HepG2 (cell line): ENCODE results near the gene DHX8. TPM values are rescaled to one million over a fixed set of nuclear protein-coding genes. Genes with fewer than 3 reads are reported as not detected.

Experiments used
- ELF3 ChIP-seq: IDR thresholded peaks from 2 replicates; pipeline ENCODE4 v1.6.1; 2016; ENCODE audit warnings: missing genetic modification reagents, missing compliant biosample characterization
- ETV6 ChIP-seq: sonication (generic); formaldehyde crosslinking; conservative IDR thresholded peaks from 2 replicates; pipeline ENCODE4 v1.4.0; 2020; ENCODE audit warnings: missing genetic modification reagents
- GATAD1 ChIP-seq: IDR thresholded peaks from 2 replicates; pipeline ENCODE4 v1.6.1; 2016; ENCODE audit warnings: missing genetic modification reagents, missing compliant biosample characterization
- HNRNPUL1 ChIP-seq: fragments of 200-400 bp; formaldehyde crosslinking; IDR thresholded peaks from 2 replicates; pipeline ENCODE4 v1.6.1; 2017; ENCODE audit warnings: low read depth, mild to moderate bottlenecking, low read length, moderate library complexity
- MBNL3 ChIP-seq: fragments of 250-450 bp; sonication (Bioruptor Pico); conservative IDR thresholded peaks from 2 replicates; pipeline ENCODE4 v1.8.0; 2022; ENCODE audit warnings: mild to moderate bottlenecking, inconsistent platforms
- NFYB ChIP-seq: sonication (generic); formaldehyde crosslinking; IDR thresholded peaks from 2 replicates; pipeline ENCODE4 v1.4.0; 2020; ENCODE audit warnings: missing genetic modification reagents
- RFXAP ChIP-seq: sonication (generic); formaldehyde crosslinking; IDR thresholded peaks from 2 replicates; pipeline ENCODE4 v1.4.0; 2020; ENCODE audit warnings: missing genetic modification reagents, borderline replicate concordance
- ZNF101 ChIP-seq: sonication (generic); formaldehyde crosslinking; IDR thresholded peaks from 2 replicates; pipeline ENCODE4 v1.4.0; 2020; ENCODE audit warnings: mild to moderate bottlenecking, low read depth, missing genetic modification reagents, borderline replicate concordance
- ZNF367 ChIP-seq: sonication (generic); formaldehyde crosslinking; IDR thresholded peaks from 2 replicates; pipeline ENCODE4 v1.4.0; 2020; ENCODE audit warnings: missing genetic modification reagents, borderline replicate concordance
- ZNF407 ChIP-seq: sonication (generic); formaldehyde crosslinking; IDR thresholded peaks from one replicate; pipeline ENCODE4 v1.5.1; 2020; ENCODE audit warnings: mild to moderate bottlenecking, missing genetic modification reagents; ENCODE audit errors: not compliant biosample characterization
- ZNF687 ChIP-seq: sonication (generic); formaldehyde crosslinking; IDR thresholded peaks from 2 replicates; pipeline ENCODE4 v1.5.1; 2020; ENCODE audit warnings: mild to moderate bottlenecking, missing genetic modification reagents, moderate library complexity
- ZNF709 ChIP-seq: sonication (generic); formaldehyde crosslinking; IDR thresholded peaks from 2 replicates; pipeline ENCODE4 v1.5.0; 2020; ENCODE audit warnings: mild to moderate bottlenecking, missing genetic modification reagents
- polyA plus RNA-seq, 8 experiments: library from polyadenylated mRNA; depleted of rRNA in 3 of 8; stranded (reverse) in 7 of 8; unstranded in 1 of 8; fragments of >200 nt; fragmentation: Illumina TruSeq in 4 of 8; extraction: Trizol in 4 of 8; gene quantifications; 2 replicates each; pipeline versions ENCODE4 v1.2.1 to v1.2.3, GENCODE V29; 2011 to 2016; ENCODE audit warnings: low read depth in 4 of 8, missing spikeins in 1 of 8, mixed read lengths in 1 of 8; ENCODE audit not compliant: insufficient read depth in 1 of 8
- total RNA-seq, 5 experiments: library from RNA; depleted of rRNA; stranded (reverse); fragments of >200 nt; fragmentation: Illumina TruSeq; extraction: Trizol; gene quantifications; 2 replicates each; pipeline ENCODE4 v1.2.3, GENCODE V29; 2016; ENCODE audit warnings: low read depth in 1 of 5
- TF ChIP-seq, protein P1 (sequence below): sonication (generic); formaldehyde crosslinking; IDR thresholded peaks from 2 replicates; pipeline ENCODE4 v1.5.0; 2020; ENCODE audit warnings: mild to moderate bottlenecking, missing genetic modification reagents, borderline replicate concordance
- TF ChIP-seq, protein P2 (sequence below): sonication (generic); formaldehyde crosslinking; conservative IDR thresholded peaks from 2 replicates; pipeline ENCODE4 v1.8.1; 2023; ENCODE audit warnings: missing genetic modification reagents

The DHX8 gene
- total and polyA plus RNA-seq, 2 of the 13 experiments (the other 11 are each of a cell fraction or from before 2014, with no cell fraction given), result 24.8 to 48.9 TPM

DNA sequence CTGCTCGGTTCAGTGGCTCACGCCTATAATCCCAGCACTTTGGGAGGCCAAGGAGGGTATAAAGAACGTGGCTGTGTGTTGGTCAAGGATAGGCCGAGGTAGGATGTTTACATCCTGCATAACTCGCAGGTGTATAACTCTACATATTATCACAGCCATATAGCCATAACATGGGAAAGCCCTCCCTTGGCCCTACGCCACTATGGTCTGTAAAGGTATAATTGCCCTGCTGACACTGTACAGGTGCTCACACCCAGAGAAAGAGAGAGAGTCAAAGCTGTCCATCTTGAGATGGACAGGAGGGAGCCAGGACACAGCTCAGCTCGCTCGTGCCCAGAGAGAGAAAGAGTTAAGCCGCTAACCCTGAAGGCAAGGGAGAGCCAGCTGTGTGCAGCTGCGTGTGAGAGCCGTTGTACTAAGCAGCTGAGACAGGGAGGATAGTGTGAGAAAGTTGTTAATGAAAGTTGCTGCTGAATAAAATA is 30.4 kb upstream of the DHX8 start (continued):
- TF ChIP-seq NFYB (CRISPR knock-in tag), result no peak
- TF ChIP-seq ZNF367, result no peak
- TF ChIP-seq ELF3 (CRISPR knock-in tag), result no peak
- TF ChIP-seq, protein P1, sequence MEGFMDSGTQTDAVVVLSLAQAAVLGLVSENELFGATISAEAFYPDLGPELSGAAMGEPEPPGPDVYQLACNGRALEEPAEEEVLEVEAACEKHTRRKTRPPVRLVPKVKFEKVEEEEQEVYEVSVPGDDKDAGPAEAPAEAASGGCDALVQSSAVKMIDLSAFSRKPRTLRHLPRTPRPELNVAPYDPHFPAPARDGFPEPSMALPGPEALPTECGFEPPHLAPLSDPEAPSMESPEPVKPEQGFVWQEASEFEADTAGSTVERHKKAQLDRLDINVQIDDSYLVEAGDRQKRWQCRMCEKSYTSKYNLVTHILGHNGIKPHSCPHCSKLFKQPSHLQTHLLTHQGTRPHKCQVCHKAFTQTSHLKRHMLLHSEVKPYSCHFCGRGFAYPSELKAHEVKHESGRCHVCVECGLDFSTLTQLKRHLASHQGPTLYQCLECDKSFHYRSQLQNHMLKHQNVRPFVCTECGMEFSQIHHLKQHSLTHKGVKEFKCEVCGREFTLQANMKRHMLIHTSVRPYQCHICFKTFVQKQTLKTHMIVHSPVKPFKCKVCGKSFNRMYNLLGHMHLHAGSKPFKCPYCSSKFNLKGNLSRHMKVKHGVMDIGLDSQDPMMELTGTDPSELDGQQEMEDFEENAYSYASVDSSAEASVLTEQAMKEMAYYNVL (CRISPR knock-in tag), result no peak
- TF ChIP-seq ZNF101, result no peak
- no peak for TF ChIP-seq GATAD1 (CRISPR knock-in tag)
- no peak for TF ChIP-seq ZNF407 (CRISPR knock-in tag)
- TF ChIP-seq RFXAP (CRISPR knock-in tag), result no peak
- TF ChIP-seq, protein P2, sequence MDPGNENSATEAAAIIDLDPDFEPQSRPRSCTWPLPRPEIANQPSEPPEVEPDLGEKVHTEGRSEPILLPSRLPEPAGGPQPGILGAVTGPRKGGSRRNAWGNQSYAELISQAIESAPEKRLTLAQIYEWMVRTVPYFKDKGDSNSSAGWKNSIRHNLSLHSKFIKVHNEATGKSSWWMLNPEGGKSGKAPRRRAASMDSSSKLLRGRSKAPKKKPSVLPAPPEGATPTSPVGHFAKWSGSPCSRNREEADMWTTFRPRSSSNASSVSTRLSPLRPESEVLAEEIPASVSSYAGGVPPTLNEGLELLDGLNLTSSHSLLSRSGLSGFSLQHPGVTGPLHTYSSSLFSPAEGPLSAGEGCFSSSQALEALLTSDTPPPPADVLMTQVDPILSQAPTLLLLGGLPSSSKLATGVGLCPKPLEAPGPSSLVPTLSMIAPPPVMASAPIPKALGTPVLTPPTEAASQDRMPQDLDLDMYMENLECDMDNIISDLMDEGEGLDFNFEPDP (CRISPR knock-in tag), result no peak
- no peak for TF ChIP-seq HNRNPUL1
- no peak for TF ChIP-seq MBNL3 (CRISPR knock-in tag)
- TF ChIP-seq ETV6, result no peak
- TF ChIP-seq ZNF709, result no peak
- peak; percentile 31; the same call in 1 of the 2 replicates for TF ChIP-seq ZNF687
